GM12878 (cell line): ENCODE data around the gene SLC24A3. TPM values are rescaled to one million over a fixed set of nuclear protein-coding genes. Genes with fewer than 3 reads are reported as not detected.

Experiments used
- ATAC-seq: fragments of 200-7000 bp; cut with Tn5 transposase; 3 replicates; pipeline ENCODE4 v1.9.1; 2020; ENCODE audit warnings: mild to moderate bottlenecking, moderate library complexity
- BruUV-seq: library from RNA; stranded (reverse); fragments of 400-500 nt; replicated peaks from 2 replicates; lab custom pipeline; 2021; lab: Mats Ljungman, UMichigan
- CTCF ChIA-PET: fragments of 300-600 bp; sonication (Branson Sonifier 250); formaldehyde crosslinking; extraction: SDS; loops from one replicate; lab custom pipeline; 2021; ENCODE audit warnings: inconsistent platforms; lab: Yijun Ruan, JAX
- POLR2A ChIA-PET: fragments of 350-600 bp; formaldehyde crosslinking; extraction: SDS; loops from one replicate; lab custom pipeline; 2021; ENCODE audit warnings: inconsistent platforms; lab: Charles Lee
- RAD21 ChIA-PET: fragments of 300-600 bp; sonication (Branson Sonifier 250); formaldehyde crosslinking; loops from one replicate; lab custom pipeline; 2023; ENCODE audit warnings: antibody characterized with exemption; ENCODE audit not compliant: unreplicated experiment; lab: Charles Lee
- SMC1A ChIA-PET: fragments of 300-600 bp; sonication (Branson Sonifier 250); formaldehyde crosslinking; loops from one replicate; lab custom pipeline; 2023; ENCODE audit not compliant: unreplicated experiment, uncharacterized antibody; lab: Charles Lee
- DNase-seq: peaks from one replicate; pipeline ENCODE4 v3.0.0-alpha.2; 2011; ENCODE audit warnings: low read depth, low spot score
- FAIRE-seq: peaks from 3 replicates; lab custom pipeline; 2011; peaks lifted over from hg19 to GRCh38; lab: Jason Lieb, UNC
- H2AFZ ChIP-seq: 2 replicates; pipeline ENCODE4 v1.6.0; 2011; ENCODE audit warnings: low read depth, low read length, control low read depth; ENCODE audit not compliant: control insufficient read depth
- H3K27ac ChIP-seq: 2 replicates; pipeline ENCODE4 v1.5.1; 2011; ENCODE audit warnings: control low read depth; ENCODE audit not compliant: control insufficient read depth, insufficient read depth
- H3K27me3 ChIP-seq, 2 experiments: replicated peaks in 1 of 2; 2 replicates each; pipeline versions ENCODE4 v1.6.0 to v1.6.1; 2011; ENCODE audit warnings: low read length in 1 of 2; ENCODE audit not compliant: control insufficient read depth in 2 of 2, insufficient read depth in 2 of 2
- H3K36me3 ChIP-seq, 2 experiments: 2 replicates each; pipeline ENCODE4 v1.5.1; 2011; ENCODE audit warnings: low read length in 1 of 2; ENCODE audit not compliant: control insufficient read depth in 2 of 2, insufficient read depth in 2 of 2
- H3K4me1 ChIP-seq: 2 replicates; pipeline ENCODE4 v1.6.1; 2011; ENCODE audit warnings: mild to moderate bottlenecking, low read length, moderate library complexity, mixed read lengths; ENCODE audit not compliant: control insufficient read depth, insufficient read depth
- H3K4me2 ChIP-seq: 2 replicates; pipeline ENCODE4 v1.6.0; 2011; ENCODE audit warnings: control low read depth; ENCODE audit not compliant: control insufficient read depth, insufficient read depth
- H3K4me3 ChIP-seq: fragments of 200-600 bp; sonication (generic); 2 replicates; pipeline ENCODE4 v1.5.1; 2016
- H3K79me2 ChIP-seq: 2 replicates; pipeline ENCODE4 v1.6.0; 2011; ENCODE audit warnings: low read length; ENCODE audit not compliant: control insufficient read depth, insufficient read depth
- H3K9ac ChIP-seq: 2 replicates; pipeline ENCODE4 v1.8.0; 2011; ENCODE audit warnings: low read length, control low read depth, mixed read lengths; ENCODE audit not compliant: control insufficient read depth, insufficient read depth
- H3K9me3 ChIP-seq: replicated peaks from 3 replicates; pipeline ENCODE4 v1.5.1; 2011; ENCODE audit warnings: mild to moderate bottlenecking, low read length; ENCODE audit not compliant: control insufficient read depth, insufficient read depth
- H4K20me1 ChIP-seq: 2 replicates; pipeline ENCODE4 v1.6.0; 2011; ENCODE audit not compliant: control insufficient read depth, insufficient read depth
- CEBPZ ChIP-seq: fragments of 150-350 bp; IDR thresholded peaks from 2 replicates; pipeline ENCODE4 v1.6.1; 2016; ENCODE audit warnings: low read depth, low read length
- ETV6 ChIP-seq, 2 experiments: fragments of 450-650 bp in 1 of 2; IDR thresholded peaks in 1 of 2; conservative IDR thresholded peaks in 1 of 2; 2 replicates each; pipeline ENCODE4 v1.6.1; 2014; ENCODE audit warnings: antibody characterized with exemption in 1 of 2, borderline replicate concordance in 1 of 2, low read depth in 1 of 2, mild to moderate bottlenecking in 1 of 2, moderate library complexity in 1 of 2
- FOXM1 ChIP-seq: IDR thresholded peaks from 2 replicates; pipeline ENCODE4 v1.6.1; 2012; ENCODE audit warnings: low read depth, mild to moderate bottlenecking, inconsistent platforms, low read length, moderate library complexity
- GABPA ChIP-seq: IDR thresholded peaks from 2 replicates; pipeline ENCODE4 v1.6.1; 2014; ENCODE audit warnings: antibody characterized with exemption, low read depth, mild to moderate bottlenecking, inconsistent platforms
- HDAC2 ChIP-seq: fragments of 200-600 bp; sonication (generic); IDR thresholded peaks from 2 replicates; pipeline ENCODE4 v1.6.1; 2017
- IKZF2 ChIP-seq, 2 experiments: fragments of 450-650 bp; IDR thresholded peaks; 2 replicates each; pipeline ENCODE4 v1.6.1; 2017; ENCODE audit warnings: mild to moderate bottlenecking in 2 of 2, moderate library complexity in 2 of 2
- IRF5 ChIP-seq: fragments of 450-650 bp; IDR thresholded peaks from 2 replicates; pipeline ENCODE4 v1.6.1; 2017; ENCODE audit warnings: borderline replicate concordance
- JUNB ChIP-seq: IDR thresholded peaks from 2 replicates; pipeline ENCODE4 v1.6.1; 2016; ENCODE audit warnings: antibody characterized with exemption, mild to moderate bottlenecking
- NBN ChIP-seq: fragments of 450-650 bp; IDR thresholded peaks from 2 replicates; pipeline ENCODE4 v1.6.1; 2016
- NFYA ChIP-seq: IDR thresholded peaks from 2 replicates; pipeline ENCODE4 v1.6.1; 2011; ENCODE audit warnings: low read depth, mild to moderate bottlenecking, low read length, improper control_type of control experiment, borderline replicate concordance
- NR2C1 ChIP-seq: fragments of 450-650 bp; IDR thresholded peaks from 2 replicates; pipeline ENCODE4 v1.6.1; 2017; ENCODE audit warnings: antibody characterized with exemption, mild to moderate bottlenecking, moderate library complexity
- PAX5 ChIP-seq: IDR thresholded peaks from 2 replicates; pipeline ENCODE4 v1.6.1; 2011; ENCODE audit warnings: low read depth, low read length, borderline replicate concordance
- RELA ChIP-seq: fragments of 450-650 bp; IDR thresholded peaks from 2 replicates; pipeline ENCODE4 v1.8.0; 2014; ENCODE audit warnings: borderline replicate concordance; ENCODE audit not compliant: partially characterized antibody
- RELB ChIP-seq: fragments of 450-650 bp; IDR thresholded peaks from 2 replicates; pipeline ENCODE4 v1.6.1; 2017; ENCODE audit warnings: low read depth, mild to moderate bottlenecking, moderate library complexity
- SPI1 ChIP-seq: IDR thresholded peaks from 2 replicates; pipeline ENCODE4 v1.6.1; 2011; ENCODE audit warnings: low read depth, mild to moderate bottlenecking, low read length, moderate library complexity, borderline replicate concordance; ENCODE audit not compliant: insufficient read depth
- ZBTB33 ChIP-seq: fragments of 450-650 bp; IDR thresholded peaks from 2 replicates; pipeline ENCODE4 v1.6.1; 2017; ENCODE audit warnings: mild to moderate bottlenecking
- ZNF384 ChIP-seq: IDR thresholded peaks from 2 replicates; pipeline ENCODE4 v1.6.1; 2012; ENCODE audit warnings: low read depth, mild to moderate bottlenecking, low read length, improper control_type of control experiment, borderline replicate concordance
- ZZZ3 ChIP-seq: IDR thresholded peaks from 2 replicates; pipeline ENCODE4 v1.6.1; 2011; ENCODE audit warnings: low read depth; ENCODE audit not compliant: control insufficient read depth, insufficient read length
- WGBS: methylation state at CpG from one replicate; pipeline ENCODE4 v1.1.6; 2016; ENCODE audit warnings: low lambda C conversion rate; ENCODE audit not compliant: insufficient replicate concordance, insufficient coverage; ENCODE audit errors: missing lambda C conversion rate; 5-methylcytosine and 5-hydroxymethylcytosine counted together
- in situ Hi-C: fragments of 300-500 bp; cut with MboI; formaldehyde crosslinking; loops from 9 replicates; pipeline ENCODE4 v1.14.3; 2018; ENCODE audit warnings: mixed read lengths
- intact Hi-C: fragments of 100-400 bp; cut with micrococcal nuclease; formaldehyde crosslinking; loops from one replicate; pipeline ENCODE4 v1.14.2; 2022; ENCODE audit not compliant: unreplicated experiment
- polyA plus RNA-seq, 11 experiments: library from polyadenylated mRNA; depleted of rRNA in 4 of 11; unstranded in 6 of 11; stranded (reverse) in 5 of 11; fragments of >200 nt; fragmentation: Nextera tagmentation in 4 of 11; fragmentation: Illumina TruSeq in 1 of 11; extraction: Ambion mirVana in 4 of 11; extraction: Trizol in 1 of 11; gene quantifications; 1 replicate in 1 of 11; 2 replicates in 10 of 11; pipeline versions ENCODE4 v1.2.1 to v1.2.3, GENCODE V29; 2011 to 2016; ENCODE audit warnings: inconsistent platforms in 2 of 11, missing spikeins in 2 of 11, low read depth in 1 of 11
- total RNA-seq, 4 experiments: library from RNA; depleted of rRNA in 3 of 4; stranded (reverse); fragments of >200 nt in 3 of 4; fragmentation: Illumina TruSeq in 1 of 4; extraction: Trizol in 1 of 4; gene quantifications; 2 replicates each; pipeline versions ENCODE4 v1.2.1 to v1.2.3, GENCODE V29; 2013 to 2021

SLC24A3 gene
- total and polyA plus RNA-seq, 10 of the 15 experiments (the other 5 are each of a cell fraction or from before 2014, with no cell fraction given): 0.04 TPM; not detected in 9

- intact Hi-C loops: loop anchor here (10.0 kb wide), 1 partner anchor 140 kb away; no protein-coding TSS in a partner anchor
- RAD21 ChIA-PET: no interaction called here
- TF ChIP-seq NFYA (no peak), ETV6 (conservative IDR thresholded peaks at IDR 0.05 in 1 of 2, IDR thresholded peaks at IDR 0.05 in 1 of 2; ENCODE audit: borderline replicate concordance in 1 of 2, low read depth in 1 of 2) (no peak), ZNF384 (no peak), IKZF2 (IDR thresholded peaks at IDR 0.05) (no peak), FOXM1 (no peak), NBN (no peak), PAX5 (no peak), JUNB (no peak), ZZZ3 (no peak), RELB (no peak), NR2C1 (no peak), RELA (no peak), SPI1 (no peak), IRF5 (no peak), HDAC2 (no peak), CEBPZ (no peak), GABPA (no peak), ZBTB33 (no peak)
These were observed 131.9 kb downstream of the SLC24A3 start for GRCh38 chr20:19344341-19344740.

More at GRCh38 chr20:19344341-19344740, 131.9 kb downstream of the SLC24A3 start:
- Histone ChIP-seq H3K4me2 (no peak overlapping the region), H2AFZ (no peak overlapping the region), H3K9ac (no peak overlapping the region), H3K27ac (no peak overlapping the region), H3K79me2 (no peaks in the 10 kb centered on the region), H4K20me1 (no peaks in the 10 kb centered on the region), H3K9me3 (no peaks in the 10 kb centered on the region; the same call in 2 of the 3 replicates), H3K4me1 (peaks cover 9% of the 10 kb centered on the region), H3K4me3 (no peak overlapping the region), H3K36me3 (no peaks in the 10 kb centered on the region), H3K27me3 (no peaks in the 10 kb centered on the region; a peak in 3 of 4 replicates)
- ChIA-PET CTCF (no interaction called here), POLR2A (no interaction called here), SMC1A (no interaction called here)
- FAIRE-seq (no peak), ATAC-seq (no peak), DNase-seq (no peak)
- no TSS peak for BruUV-seq
- 0% methylated on average over 2 of the region's 2 CpGs for WGBS
- in situ Hi-C loops: no loop called here
